ENCODE data around the gene CLSTN2. TPM values are rescaled to one million over a fixed set of nuclear protein-coding genes. Genes with fewer than 3 reads are reported as not detected.

The CLSTN2 gene
- total RNA-seq, 1 experiment from 2014 or later, result 0.02 TPM

DNA sequence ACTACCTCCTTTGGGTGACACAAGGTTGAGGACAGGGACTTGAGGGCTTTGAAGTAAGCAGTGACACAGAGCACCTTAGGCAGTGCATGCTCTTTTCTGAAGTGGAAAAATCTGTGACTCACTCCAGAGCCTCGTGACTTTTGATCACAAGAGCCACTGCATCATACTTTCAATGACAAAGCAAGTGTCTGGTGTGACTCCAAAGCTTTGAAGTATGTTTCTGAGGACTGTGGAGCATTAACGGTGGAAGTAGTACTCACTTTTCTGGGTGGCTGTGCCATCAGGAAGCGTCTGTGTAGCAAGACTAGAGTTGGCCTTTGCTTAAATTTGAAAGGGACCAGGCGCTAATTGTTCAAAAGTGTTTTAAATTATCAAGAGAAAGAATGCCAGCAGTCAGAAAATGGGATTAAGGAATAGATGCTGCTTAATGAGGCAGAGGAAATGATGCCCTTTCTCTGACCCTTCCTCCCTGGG lies 532.2 kb downstream of the CLSTN2 start:
- BruUV-seq (replicated peaks), result no TSS peak
- ATAC-seq, result peak; percentile 58; the same call in 1 of the 2 replicates
- DNase-seq (ENCODE audit: low read depth, low spot score), result peak; percentile 34
- RAD21 ChIA-PET (ENCODE audit: low non-redundant PET in 1 of 2, low total read pairs in 2 of 2, uncharacterized antibody in 2 of 2, unreplicated experiment in 2 of 2), result no interaction called here
- intact Hi-C loops (cut with micrococcal nuclease), result no loop called here
- Histone ChIP-seq H3K79me2 (ENCODE audit: insufficient read depth, low read length) (no peaks in the 10 kb centered on the region), H3K4me2 (ENCODE audit: low read length) (peak overlapping the region; percentile 29), H3K36me3 (ENCODE audit: control insufficient read depth in 1 of 2, insufficient read depth in 2 of 2, low read length in 2 of 2) (no peaks in the 10 kb centered on the region), H3K4me1 (ENCODE audit: control insufficient read depth in 1 of 2, insufficient read depth in 2 of 2, low read length in 2 of 2) (peaks cover 0 to 10% of the 10 kb centered on the region in 2 experiments; a peak in 1 of 4 replicates), H3K27ac (ENCODE audit: low read depth, low read length) (no peak overlapping the region), H3K27me3 (ENCODE audit: insufficient read depth, low read length) (peaks cover 60% of the 10 kb centered on the region), H4K20me1 (ENCODE audit: insufficient read depth) (no peaks in the 10 kb centered on the region), H3K4me3 (replicated peaks in 1 of 2; ENCODE audit: low read depth in 1 of 2, low read length in 2 of 2) (no peak overlapping the region), H2AFZ (ENCODE audit: low read depth, low read length, poor library complexity, severe bottlenecking) (no peak overlapping the region), H3K9ac (ENCODE audit: low read length) (no peak overlapping the region), H3K9me2 (ENCODE audit: insufficient read depth) (no peaks in the 10 kb centered on the region), H3K9me3 (ENCODE audit: control insufficient read depth in 1 of 2, insufficient read depth in 1 of 2, low read depth in 1 of 2, low read length in 2 of 2) (no peaks in the 10 kb centered on the region)
- CTCF ChIA-PET, result no interaction called here
- no peak for TF ChIP-seq CBX3 (IDR thresholded peaks at IDR 0.05; ENCODE audit: low read depth)
- peak; percentile 41 for TF ChIP-seq TCF7L2 (IDR thresholded peaks at IDR 0.05; ENCODE audit: borderline replicate concordance, extremely low read depth, insufficient read depth, insufficient read length)
- no peak for TF ChIP-seq ZFX (IDR thresholded peaks at IDR 0.05)
- TF ChIP-seq, protein P1, sequence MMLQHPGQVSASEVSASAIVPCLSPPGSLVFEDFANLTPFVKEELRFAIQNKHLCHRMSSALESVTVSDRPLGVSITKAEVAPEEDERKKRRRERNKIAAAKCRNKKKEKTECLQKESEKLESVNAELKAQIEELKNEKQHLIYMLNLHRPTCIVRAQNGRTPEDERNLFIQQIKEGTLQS (IDR thresholded peaks at IDR 0.05), result no peak
- POLR2A ChIA-PET, result no interaction called here

DNA sequence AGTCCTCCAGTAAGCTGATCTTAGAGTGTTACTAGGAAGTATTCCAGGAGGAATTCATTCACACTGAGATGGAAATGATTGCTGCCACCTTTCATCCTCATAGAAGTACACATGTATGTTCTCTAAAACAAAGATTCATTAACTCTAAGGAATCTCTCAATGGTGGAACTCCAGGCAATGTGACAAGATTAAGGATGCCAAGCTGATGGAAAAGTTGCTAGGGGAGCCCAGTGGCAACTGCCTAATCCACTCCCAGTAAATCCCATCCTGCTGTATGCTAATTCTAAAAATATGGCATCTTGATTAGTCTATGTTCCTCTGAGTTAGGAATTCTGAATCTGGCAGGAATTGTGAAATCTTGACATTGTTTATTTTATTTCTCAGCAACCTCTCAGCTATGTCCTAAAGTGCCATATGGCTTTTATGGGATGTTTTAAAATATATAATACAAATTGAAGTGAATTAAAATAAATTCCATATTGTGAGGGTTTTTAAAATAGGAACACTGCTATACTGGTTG lies 532.9 kb downstream of the CLSTN2 start:
- no peak overlapping the region for H2AFZ ChIP-seq (ENCODE audit: low read depth, low read length, poor library complexity, severe bottlenecking)
- no peak overlapping the region for H3K4me2 ChIP-seq (ENCODE audit: low read length)
- H3K36me3 ChIP-seq (ENCODE audit: control insufficient read depth in 1 of 2, insufficient read depth in 2 of 2, low read length in 2 of 2), result no peaks in the 10 kb centered on the region
- BruUV-seq (replicated peaks), result no TSS peak
- ChIA-PET POLR2A (no interaction called here), CTCF (no interaction called here), RAD21 (ENCODE audit: low non-redundant PET in 1 of 2, low total read pairs in 2 of 2, uncharacterized antibody in 2 of 2, unreplicated experiment in 2 of 2) (no interaction called here)
- peaks cover 0 to 10% of the 10 kb centered on the region in 2 experiments; a peak in 1 of 4 replicates for H3K4me1 ChIP-seq (ENCODE audit: control insufficient read depth in 1 of 2, insufficient read depth in 2 of 2, low read length in 2 of 2)
- no peaks in the 10 kb centered on the region for H4K20me1 ChIP-seq (ENCODE audit: insufficient read depth)
- no peak overlapping the region for H3K4me3 ChIP-seq (replicated peaks in 1 of 2; ENCODE audit: low read depth in 1 of 2, low read length in 2 of 2)
- TF ChIP-seq, protein P2, sequence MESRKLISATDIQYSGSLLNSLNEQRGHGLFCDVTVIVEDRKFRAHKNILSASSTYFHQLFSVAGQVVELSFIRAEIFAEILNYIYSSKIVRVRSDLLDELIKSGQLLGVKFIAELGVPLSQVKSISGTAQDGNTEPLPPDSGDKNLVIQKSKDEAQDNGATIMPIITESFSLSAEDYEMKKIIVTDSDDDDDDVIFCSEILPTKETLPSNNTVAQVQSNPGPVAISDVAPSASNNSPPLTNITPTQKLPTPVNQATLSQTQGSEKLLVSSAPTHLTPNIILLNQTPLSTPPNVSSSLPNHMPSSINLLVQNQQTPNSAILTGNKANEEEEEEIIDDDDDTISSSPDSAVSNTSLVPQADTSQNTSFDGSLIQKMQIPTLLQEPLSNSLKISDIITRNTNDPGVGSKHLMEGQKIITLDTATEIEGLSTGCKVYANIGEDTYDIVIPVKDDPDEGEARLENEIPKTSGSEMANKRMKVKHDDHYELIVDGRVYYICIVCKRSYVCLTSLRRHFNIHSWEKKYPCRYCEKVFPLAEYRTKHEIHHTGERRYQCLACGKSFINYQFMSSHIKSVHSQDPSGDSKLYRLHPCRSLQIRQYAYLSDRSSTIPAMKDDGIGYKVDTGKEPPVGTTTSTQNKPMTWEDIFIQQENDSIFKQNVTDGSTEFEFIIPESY (IDR thresholded peaks at IDR 0.05; ENCODE audit: extremely low read depth, insufficient replicate concordance, low read length), result no peak
- TF ChIP-seq ZNF274 (IDR thresholded peaks at IDR 0.05; ENCODE audit: low read depth, low read length), result no peak
- no peak for TF ChIP-seq SP1 (IDR thresholded peaks at IDR 0.05; ENCODE audit: low read depth)
- TF ChIP-seq, protein P3, sequence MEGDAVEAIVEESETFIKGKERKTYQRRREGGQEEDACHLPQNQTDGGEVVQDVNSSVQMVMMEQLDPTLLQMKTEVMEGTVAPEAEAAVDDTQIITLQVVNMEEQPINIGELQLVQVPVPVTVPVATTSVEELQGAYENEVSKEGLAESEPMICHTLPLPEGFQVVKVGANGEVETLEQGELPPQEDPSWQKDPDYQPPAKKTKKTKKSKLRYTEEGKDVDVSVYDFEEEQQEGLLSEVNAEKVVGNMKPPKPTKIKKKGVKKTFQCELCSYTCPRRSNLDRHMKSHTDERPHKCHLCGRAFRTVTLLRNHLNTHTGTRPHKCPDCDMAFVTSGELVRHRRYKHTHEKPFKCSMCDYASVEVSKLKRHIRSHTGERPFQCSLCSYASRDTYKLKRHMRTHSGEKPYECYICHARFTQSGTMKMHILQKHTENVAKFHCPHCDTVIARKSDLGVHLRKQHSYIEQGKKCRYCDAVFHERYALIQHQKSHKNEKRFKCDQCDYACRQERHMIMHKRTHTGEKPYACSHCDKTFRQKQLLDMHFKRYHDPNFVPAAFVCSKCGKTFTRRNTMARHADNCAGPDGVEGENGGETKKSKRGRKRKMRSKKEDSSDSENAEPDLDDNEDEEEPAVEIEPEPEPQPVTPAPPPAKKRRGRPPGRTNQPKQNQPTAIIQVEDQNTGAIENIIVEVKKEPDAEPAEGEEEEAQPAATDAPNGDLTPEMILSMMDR (IDR thresholded peaks at IDR 0.05 in 2 of 3, conservative IDR thresholded peaks at IDR 0.05 in 1 of 3; ENCODE audit: borderline replicate concordance in 1 of 3, insufficient read depth in 1 of 3, low read depth in 2 of 3, low read length in 2 of 3), result no peak
- TF ChIP-seq ELF1 (IDR thresholded peaks at IDR 0.05; ENCODE audit: borderline replicate concordance, low read depth), result no peak
- TF ChIP-seq CBX3 (IDR thresholded peaks at IDR 0.05; ENCODE audit: low read depth), result no peak
- no peak for TF ChIP-seq SIN3A (IDR thresholded peaks at IDR 0.05; ENCODE audit: low read depth)
- DNase-seq (ENCODE audit: low read depth, low spot score) (no peak), ATAC-seq (no peak)
- no peaks in the 10 kb centered on the region for H3K9me3 ChIP-seq (ENCODE audit: control insufficient read depth in 1 of 2, insufficient read depth in 1 of 2, low read depth in 1 of 2, low read length in 2 of 2)
- no peak overlapping the region for H3K27ac ChIP-seq (ENCODE audit: low read depth, low read length)
- H3K27me3 ChIP-seq (ENCODE audit: insufficient read depth, low read length), result peaks cover 56% of the 10 kb centered on the region
- intact Hi-C loops (cut with micrococcal nuclease), result no loop called here
- H3K9ac ChIP-seq (ENCODE audit: low read length), result no peak overlapping the region
- H3K79me2 ChIP-seq (ENCODE audit: insufficient read depth, low read length), result no peaks in the 10 kb centered on the region
- no peaks in the 10 kb centered on the region for H3K9me2 ChIP-seq (ENCODE audit: insufficient read depth)

Measured in HCT116 (cell line).